Esophagus squamous epithelium (tissue), 5 donors: ENCODE data around the gene KANK3. TPM values are rescaled to one million over a fixed set of nuclear protein-coding genes. Genes with fewer than 3 reads are reported as not detected.
"Not testable (repeated sequence)": the region's sequence is repeated elsewhere in the genome, so short reads cannot be mapped to it uniquely, and the experiment has no call there.

ENCODE experiments used
- DNase-seq: peaks from one replicate; lab custom pipeline; 2025; lab: John Stamatoyannopoulos, UW
- H3K27ac ChIP-seq, 4 donors: fragments of 200-600 bp; sonication (generic); one replicate each; pipeline ENCODE4 v1.5.1; 2016 to 2019; ENCODE audit warnings: mild to moderate bottlenecking in 1 of 4
- H3K27me3 ChIP-seq, 4 donors: fragments of 200-600 bp; sonication (generic); 1 replicate in 3 of 4; 2 replicates in 1 of 4; pipeline versions ENCODE4 v1.5.1 to v1.6.0; 2017 to 2021; ENCODE audit warnings: antibody characterized with exemption in 1 of 4
- H3K36me3 ChIP-seq, 3 donors: fragments of 200-600 bp; sonication (generic); one replicate each; pipeline ENCODE4 v1.5.1; 2016 to 2019
- H3K4me1 ChIP-seq, 3 donors: fragments of 200-600 bp; sonication (generic); one replicate each; pipeline ENCODE4 v1.5.1; 2017 to 2019
- H3K4me3 ChIP-seq, 4 donors: fragments of 200-600 bp; sonication (generic); 1 replicate in 3 of 4; 2 replicates in 1 of 4; pipeline ENCODE4 v1.5.1; 2016 to 2019; ENCODE audit warnings: mild to moderate bottlenecking in 2 of 4, moderate library complexity in 1 of 4
- H3K9me3 ChIP-seq, 3 donors: fragments of 200-600 bp; sonication (generic); one replicate each; pipeline ENCODE4 v1.5.1; 2016 to 2019
- CTCF ChIP-seq, 6 experiments: fragments of 450-650 bp in 4 of 6; fragments of 200-600 bp in 2 of 6; sonication (generic) in 2 of 6; IDR thresholded peaks; one replicate each; pipeline ENCODE4 v1.5.1; 2016 to 2019; ENCODE audit warnings: antibody characterized with exemption in 6 of 6, mild to moderate bottlenecking in 4 of 6, moderate library complexity in 4 of 6
- POLR2A ChIP-seq, 4 donors: fragments of 450-650 bp; IDR thresholded peaks; one replicate each; pipeline ENCODE4 v1.6.1; 2017; ENCODE audit warnings: antibody characterized with exemption in 4 of 4, mild to moderate bottlenecking in 4 of 4, moderate library complexity in 3 of 4
- WGBS, 2 donors: methylation state at CpG; one replicate each; pipeline ENCODE4 v1.1.5; 2018; 5-methylcytosine and 5-hydroxymethylcytosine counted together
- intact Hi-C: fragments of 100-400 bp; cut with DNase I; formaldehyde crosslinking; loops from one replicate; pipeline ENCODE4 v1.15.0; 2022
- small RNA-seq, 4 donors: library from RNA; depleted of rRNA; stranded (forward); fragments of <200 nt; gene quantifications; one replicate each; pipeline ENCODE3, GENCODE V24; 2016
- total RNA-seq, 4 donors: library from RNA; depleted of rRNA; stranded (reverse); fragments of >200 nt; gene quantifications; one replicate each; pipeline ENCODE4 v1.1.0, GENCODE V29; 2016
- donor health status: DM: yes; HTN: yes; CAD: no.

Gene KANK3
- total RNA-seq, 4 donors from 2014 or later: 2.9 to 8.8 (median 4.4) TPM

GRCh38 chr19:8304841-8305621 is 38.0 kb downstream of the KANK3 start:
- DNase-seq: no peak
- no peak overlapping the region for H3K27ac ChIP-seq
- TF ChIP-seq CTCF (IDR thresholded peaks at IDR 0.05) (no peak), POLR2A (IDR thresholded peaks at IDR 0.05) (no peak)
- intact Hi-C loops: no loop called here
- peaks cover 0 to 27% (median 5%) of the 10 kb centered on the region in 3 donors for H3K36me3 ChIP-seq
- H3K9me3 ChIP-seq: no peaks in the 10 kb centered on the region
- H3K4me3 ChIP-seq: no peak overlapping the region
- no peaks in the 10 kb centered on the region for H3K27me3 ChIP-seq
- WGBS, 2 donors: 83 to 95% methylated on average over 14 to 17 of the region's 33 CpGs
- peaks cover 16 to 40% (median 19%) of the 10 kb centered on the region in 3 donors for H3K4me1 ChIP-seq

- peaks cover 4 to 17% (median 13%) of the 10 kb centered on the region in 3 donors for H3K4me1 ChIP-seq
- intact Hi-C loops: no loop called here
- no peaks in the 10 kb centered on the region for H3K27me3 ChIP-seq
- no peak overlapping the region for H3K4me3 ChIP-seq
- no peak overlapping the region for H3K27ac ChIP-seq
- DNase-seq: no peak
- peaks cover 0 to 18% (median 0%) of the 10 kb centered on the region in 3 donors for H3K36me3 ChIP-seq
- no peaks in the 10 kb centered on the region for H3K9me3 ChIP-seq
- TF ChIP-seq CTCF (IDR thresholded peaks at IDR 0.05) (no peak), POLR2A (IDR thresholded peaks at IDR 0.05) (no peak)
- WGBS, 2 donors: 86% methylated on average over 4 to 7 of the region's 7 CpGs
Measured at GRCh38 chr19:8302734-8303133, 40.3 kb downstream of the KANK3 start.

- H3K4me3 ChIP-seq: no peak overlapping the region
- H3K4me1 ChIP-seq: peaks cover under 1 to 13% (median 9%) of the 10 kb centered on the region in 3 donors
- 65% methylated on average over 11 of the region's 11 CpGs; no CpG with 5 or more reads in 1 of the 2 donors for WGBS, 2 donors
- no peak for DNase-seq
- peaks cover 0 to 18% (median 0%) of the 10 kb centered on the region in 3 donors for H3K36me3 ChIP-seq
- no peaks in the 10 kb centered on the region for H3K27me3 ChIP-seq
- TF ChIP-seq POLR2A (IDR thresholded peaks at IDR 0.05) (no peak), CTCF (IDR thresholded peaks at IDR 0.05) (no peak)
- H3K9me3 ChIP-seq: no peaks in the 10 kb centered on the region
- H3K27ac ChIP-seq: no peak overlapping the region
- intact Hi-C loops: no loop called here
Measured at GRCh38 chr19:8302357-8302691, 40.7 kb downstream of the KANK3 start.

- H3K9me3 ChIP-seq, H3K27ac ChIP-seq, DNase-seq, H3K4me3 ChIP-seq, intact Hi-C loops, H3K4me1 ChIP-seq, H3K27me3 ChIP-seq, H3K36me3 ChIP-seq: not testable (repeated sequence)
- WGBS, 2 donors: no CpG with 5 or more reads among the region's 9 CpGs
Measured at GRCh38 chr19:8291337-8291736, 51.7 kb downstream of the KANK3 start.

- intact Hi-C loops, H3K27me3 ChIP-seq, H3K36me3 ChIP-seq, H3K4me1 ChIP-seq, DNase-seq, H3K4me3 ChIP-seq, H3K27ac ChIP-seq, H3K9me3 ChIP-seq: not testable (repeated sequence)
- no CpG with 5 or more reads among the region's 9 CpGs for whole genome bisulfite sequencing, 2 donors
Measured at GRCh38 chr19:8276508-8276907, 66.6 kb downstream of the KANK3 start.

Small RNAs within 50 kb of the gene (small RNA-seq; reads per million reads assigned to genes)
- 0 to 0.27 (median 0) reads per million in 4 donors for gene MIR4999

Other genes starting within 250 kb of the KANK3 start
- gene FBN3, start 193.7 kb downstream of the KANK3 start, total RNA-seq: under 1 TPM in 1 of 4 donors, not detected in 3; 0.09 TPM
- gene CERS4, start 133.9 kb downstream of the KANK3 start, total RNA-seq: 100 to 1,000 TPM in 1 of 4 donors, 10 to 100 TPM in 3; 44.1 to 184 (median 89.1) TPM
- 10 to 100 TPM in 3 of 4 donors, 1 to 10 TPM in 1; 8.7 to 27.0 (median 22.3) TPM for gene CD320, start 34.9 kb downstream of the KANK3 start, total RNA-seq
- gene NDUFA7, start 21.9 kb downstream of the KANK3 start, total RNA-seq: 10 to 100 TPM; 23.8 to 40.6 (median 32.8) TPM
- gene RPS28, start 21.8 kb downstream of the KANK3 start, total RNA-seq: 100 to 1,000 TPM; 267 to 710 (median 400) TPM
- 10 to 100 TPM; 17.0 to 37.1 (median 19.2) TPM for gene ANGPTL4, start 20.9 kb upstream of the KANK3 start, total RNA-seq
- gene RAB11B, start 47.1 kb upstream of the KANK3 start, total RNA-seq: 10 to 100 TPM; 11.3 to 44.0 (median 26.0) TPM
- 10 to 100 TPM; 34.5 to 78.9 (median 61.7) TPM for gene MARCHF2, start 70.0 kb upstream of the KANK3 start, total RNA-seq
- 100 to 1,000 TPM; 102 to 162 (median 128) TPM for gene HNRNPM, start 101.7 kb upstream of the KANK3 start, total RNA-seq
- gene PRAM1, start 159.4 kb upstream of the KANK3 start, total RNA-seq: under 1 TPM in 1 of 4 donors, not detected in 3; 0.57 TPM
- gene ZNF414, start 170.9 kb upstream of the KANK3 start, total RNA-seq: 10 to 100 TPM in 3 of 4 donors, 1 to 10 TPM in 1; 4.0 to 29.9 (median 19.4) TPM
- gene MYO1F, start 234.2 kb upstream of the KANK3 start, total RNA-seq: 10 to 100 TPM in 2 of 4 donors, 1 to 10 TPM in 2; 1.6 to 14.3 (median 8.5) TPM